Measurements from ENCODE around the gene EVI2B. TPM values are rescaled to one million over a fixed set of nuclear protein-coding genes. Genes with fewer than 3 reads are reported as not detected.

EVI2B gene
- total and polyA plus RNA-seq, 4 donors: 2.8 to 5.8 (median 3.7) TPM

DNA sequence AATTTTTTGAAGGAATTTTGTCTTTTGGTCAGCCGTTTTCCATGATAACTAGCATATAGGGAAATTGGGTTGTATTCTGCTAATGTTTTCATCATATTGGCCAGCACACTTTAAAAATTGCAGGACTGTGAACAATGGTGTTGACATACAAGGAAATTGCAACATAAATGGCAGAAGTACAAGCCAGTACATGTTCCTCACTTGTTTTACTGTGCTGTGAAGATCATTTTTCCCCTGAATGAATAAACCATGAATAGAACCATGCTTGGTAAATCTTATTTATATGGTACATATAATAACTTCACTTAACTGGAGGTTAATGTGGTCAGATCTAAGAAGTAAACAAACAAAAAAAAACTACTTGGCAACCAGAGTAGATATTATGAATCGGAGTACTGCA is 39.6 kb downstream of the EVI2B start:
- Histone ChIP-seq H3K9ac (ENCODE audit: low read depth in 1 of 2, low read length in 2 of 2) (no peak overlapping the region), H3K27ac (ENCODE audit: low read depth in 1 of 2, low read length in 2 of 2) (no peak overlapping the region), H3K27me3 (ENCODE audit: control insufficient read depth in 4 of 4, insufficient read depth in 4 of 4, low read length in 3 of 4) (no peaks in the 10 kb centered on the region), H3K36me3 (ENCODE audit: control insufficient read depth in 4 of 4, insufficient read depth in 3 of 4, low read depth in 1 of 4, low read length in 3 of 4) (peaks cover 0 to 12% (median 7%) of the 10 kb centered on the region in 4 donors), H3K4me1 (ENCODE audit: control insufficient read depth in 4 of 4, insufficient read depth in 4 of 4, low read length in 3 of 4) (peaks cover 0 to 11% (median 2%) of the 10 kb centered on the region in 4 donors), H3K9me3 (ENCODE audit: control insufficient read depth in 4 of 4, low read length in 3 of 4) (no peaks in the 10 kb centered on the region), H3K4me3 (ENCODE audit: low read depth in 1 of 3, low read length in 3 of 3) (no peak overlapping the region)
- WGBS: 58% methylated on average over 2 of the region's 2 CpGs
- no peak for TF ChIP-seq EGR1 (IDR thresholded peaks at IDR 0.05; ENCODE audit: low read depth in 2 of 2)
- TF ChIP-seq, protein P1, sequence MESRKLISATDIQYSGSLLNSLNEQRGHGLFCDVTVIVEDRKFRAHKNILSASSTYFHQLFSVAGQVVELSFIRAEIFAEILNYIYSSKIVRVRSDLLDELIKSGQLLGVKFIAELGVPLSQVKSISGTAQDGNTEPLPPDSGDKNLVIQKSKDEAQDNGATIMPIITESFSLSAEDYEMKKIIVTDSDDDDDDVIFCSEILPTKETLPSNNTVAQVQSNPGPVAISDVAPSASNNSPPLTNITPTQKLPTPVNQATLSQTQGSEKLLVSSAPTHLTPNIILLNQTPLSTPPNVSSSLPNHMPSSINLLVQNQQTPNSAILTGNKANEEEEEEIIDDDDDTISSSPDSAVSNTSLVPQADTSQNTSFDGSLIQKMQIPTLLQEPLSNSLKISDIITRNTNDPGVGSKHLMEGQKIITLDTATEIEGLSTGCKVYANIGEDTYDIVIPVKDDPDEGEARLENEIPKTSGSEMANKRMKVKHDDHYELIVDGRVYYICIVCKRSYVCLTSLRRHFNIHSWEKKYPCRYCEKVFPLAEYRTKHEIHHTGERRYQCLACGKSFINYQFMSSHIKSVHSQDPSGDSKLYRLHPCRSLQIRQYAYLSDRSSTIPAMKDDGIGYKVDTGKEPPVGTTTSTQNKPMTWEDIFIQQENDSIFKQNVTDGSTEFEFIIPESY (IDR thresholded peaks at IDR 0.05): no peak
- peak; percentile 17 to 22 for TF ChIP-seq RAD21 (IDR thresholded peaks at IDR 0.05)
- TF ChIP-seq GABPA (IDR thresholded peaks at IDR 0.05 in 1 of 2, conservative IDR thresholded peaks at IDR 0.05 in 1 of 2): peak in 1 of 2 donors; percentile 42
- TF ChIP-seq, protein P2, sequence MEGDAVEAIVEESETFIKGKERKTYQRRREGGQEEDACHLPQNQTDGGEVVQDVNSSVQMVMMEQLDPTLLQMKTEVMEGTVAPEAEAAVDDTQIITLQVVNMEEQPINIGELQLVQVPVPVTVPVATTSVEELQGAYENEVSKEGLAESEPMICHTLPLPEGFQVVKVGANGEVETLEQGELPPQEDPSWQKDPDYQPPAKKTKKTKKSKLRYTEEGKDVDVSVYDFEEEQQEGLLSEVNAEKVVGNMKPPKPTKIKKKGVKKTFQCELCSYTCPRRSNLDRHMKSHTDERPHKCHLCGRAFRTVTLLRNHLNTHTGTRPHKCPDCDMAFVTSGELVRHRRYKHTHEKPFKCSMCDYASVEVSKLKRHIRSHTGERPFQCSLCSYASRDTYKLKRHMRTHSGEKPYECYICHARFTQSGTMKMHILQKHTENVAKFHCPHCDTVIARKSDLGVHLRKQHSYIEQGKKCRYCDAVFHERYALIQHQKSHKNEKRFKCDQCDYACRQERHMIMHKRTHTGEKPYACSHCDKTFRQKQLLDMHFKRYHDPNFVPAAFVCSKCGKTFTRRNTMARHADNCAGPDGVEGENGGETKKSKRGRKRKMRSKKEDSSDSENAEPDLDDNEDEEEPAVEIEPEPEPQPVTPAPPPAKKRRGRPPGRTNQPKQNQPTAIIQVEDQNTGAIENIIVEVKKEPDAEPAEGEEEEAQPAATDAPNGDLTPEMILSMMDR (IDR thresholded peaks at IDR 0.05; ENCODE audit: low read depth, low read length, missing input control): no peak
- TF ChIP-seq NR2F2 (IDR thresholded peaks at IDR 0.05): no peak
- peak; percentile 77 for TF ChIP-seq FOXA1 (IDR thresholded peaks at IDR 0.05)
- peak; percentile 87 for TF ChIP-seq FOXA2 (IDR thresholded peaks at IDR 0.05)
- no peak for TF ChIP-seq JUND (IDR thresholded peaks at IDR 0.05)
- TF ChIP-seq, protein P3, sequence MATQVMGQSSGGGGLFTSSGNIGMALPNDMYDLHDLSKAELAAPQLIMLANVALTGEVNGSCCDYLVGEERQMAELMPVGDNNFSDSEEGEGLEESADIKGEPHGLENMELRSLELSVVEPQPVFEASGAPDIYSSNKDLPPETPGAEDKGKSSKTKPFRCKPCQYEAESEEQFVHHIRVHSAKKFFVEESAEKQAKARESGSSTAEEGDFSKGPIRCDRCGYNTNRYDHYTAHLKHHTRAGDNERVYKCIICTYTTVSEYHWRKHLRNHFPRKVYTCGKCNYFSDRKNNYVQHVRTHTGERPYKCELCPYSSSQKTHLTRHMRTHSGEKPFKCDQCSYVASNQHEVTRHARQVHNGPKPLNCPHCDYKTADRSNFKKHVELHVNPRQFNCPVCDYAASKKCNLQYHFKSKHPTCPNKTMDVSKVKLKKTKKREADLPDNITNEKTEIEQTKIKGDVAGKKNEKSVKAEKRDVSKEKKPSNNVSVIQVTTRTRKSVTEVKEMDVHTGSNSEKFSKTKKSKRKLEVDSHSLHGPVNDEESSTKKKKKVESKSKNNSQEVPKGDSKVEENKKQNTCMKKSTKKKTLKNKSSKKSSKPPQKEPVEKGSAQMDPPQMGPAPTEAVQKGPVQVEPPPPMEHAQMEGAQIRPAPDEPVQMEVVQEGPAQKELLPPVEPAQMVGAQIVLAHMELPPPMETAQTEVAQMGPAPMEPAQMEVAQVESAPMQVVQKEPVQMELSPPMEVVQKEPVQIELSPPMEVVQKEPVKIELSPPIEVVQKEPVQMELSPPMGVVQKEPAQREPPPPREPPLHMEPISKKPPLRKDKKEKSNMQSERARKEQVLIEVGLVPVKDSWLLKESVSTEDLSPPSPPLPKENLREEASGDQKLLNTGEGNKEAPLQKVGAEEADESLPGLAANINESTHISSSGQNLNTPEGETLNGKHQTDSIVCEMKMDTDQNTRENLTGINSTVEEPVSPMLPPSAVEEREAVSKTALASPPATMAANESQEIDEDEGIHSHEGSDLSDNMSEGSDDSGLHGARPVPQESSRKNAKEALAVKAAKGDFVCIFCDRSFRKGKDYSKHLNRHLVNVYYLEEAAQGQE (IDR thresholded peaks at IDR 0.05): peak; percentile 36
- TF ChIP-seq, protein P4, sequence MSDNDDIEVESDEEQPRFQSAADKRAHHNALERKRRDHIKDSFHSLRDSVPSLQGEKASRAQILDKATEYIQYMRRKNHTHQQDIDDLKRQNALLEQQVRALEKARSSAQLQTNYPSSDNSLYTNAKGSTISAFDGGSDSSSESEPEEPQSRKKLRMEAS (IDR thresholded peaks at IDR 0.05): no peak
- no peak for TF ChIP-seq HNF4G (IDR thresholded peaks at IDR 0.05)
- no peak for TF ChIP-seq TAF1 (conservative IDR thresholded peaks at IDR 0.05)
- TF ChIP-seq, protein P5, sequence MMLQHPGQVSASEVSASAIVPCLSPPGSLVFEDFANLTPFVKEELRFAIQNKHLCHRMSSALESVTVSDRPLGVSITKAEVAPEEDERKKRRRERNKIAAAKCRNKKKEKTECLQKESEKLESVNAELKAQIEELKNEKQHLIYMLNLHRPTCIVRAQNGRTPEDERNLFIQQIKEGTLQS (IDR thresholded peaks at IDR 0.05): peak; percentile 53
- TF ChIP-seq SP1 (IDR thresholded peaks at IDR 0.05): peak; percentile 30
- TF ChIP-seq HNF4A (conservative IDR thresholded peaks at IDR 0.05): peak; percentile 31 to 32
- peak; percentile 44 for TF ChIP-seq YY1 (IDR thresholded peaks at IDR 0.05)
- DNase-seq (ENCODE audit: low spot score): no peak

Data from liver (tissue), 9 donors.